ENCODE data around the gene KRTAP22-2.

KRTAP22-2 gene

GRCh38 chr21:30612132-30612531 is 21.9 kb upstream of the KRTAP22-2 start:
- POLR2A ChIA-PET (ENCODE audit: low non-redundant PET) = no interaction called here
- DNase-seq (ENCODE audit: low spot score) = no peak
- CTCF ChIA-PET = interaction anchor here (0.6 kb wide), 1 partner anchor 626 kb away, joined by 3 read pairs; no protein-coding TSS in a partner anchor
- TF ChIP-seq CTCF (conservative IDR thresholded peaks at IDR 0.05; ENCODE audit: low read depth) = no peak
- no peak overlapping the region for H3K27ac ChIP-seq

- DNase-seq (ENCODE audit: low spot score) = no peak
- H3K27ac ChIP-seq = no peak overlapping the region
- no peak for TF ChIP-seq CTCF (conservative IDR thresholded peaks at IDR 0.05; ENCODE audit: low read depth)
- CTCF ChIA-PET = interaction anchor here (0.7 kb wide), 1 partner anchor 381 kb away, joined by 4 read pairs; no protein-coding TSS in a partner anchor
- POLR2A ChIA-PET (ENCODE audit: low non-redundant PET) = no interaction called here
These were observed 15.8 kb upstream of the KRTAP22-2 start for GRCh38 chr21:30605968-30606367.

GRCh38 chr21:30600787-30601186 is 10.6 kb upstream of the KRTAP22-2 start, which contains the start of gene KRTAP22-1:
Gene KRTAP22-1, plus strand, starts transcription at chr21:30601087.
- ChIA-PET CTCF (interaction anchor here (0.8 kb wide), 1 partner anchor 43 kb away, joined by 3 read pairs; no protein-coding TSS in a partner anchor), POLR2A (ENCODE audit: low non-redundant PET) (no interaction called here)
- H3K27ac ChIP-seq = no peak within 1 kb of the TSS
- no peak for TF ChIP-seq CTCF (conservative IDR thresholded peaks at IDR 0.05; ENCODE audit: low read depth)
- DNase-seq (ENCODE audit: low spot score) = no peak

- POLR2A ChIA-PET (ENCODE audit: low non-redundant PET) = no interaction called here
- no peak for TF ChIP-seq CTCF (conservative IDR thresholded peaks at IDR 0.05; ENCODE audit: low read depth)
- H3K27ac ChIP-seq = no peak within 1 kb of the TSS
- DNase-seq (ENCODE audit: low spot score) = no peak
- CTCF ChIA-PET = no interaction called here
These were observed 8.6 kb upstream of the KRTAP22-2 start, which contains the start of gene KRTAP6-2 for GRCh38 chr21:30598802-30599201. Gene KRTAP6-2, minus strand, starts transcription at chr21:30598902. Its CDS starts 28 bp downstream, at chr21:30598874.

GRCh38 chr21:30592140-30592539 is 1.9 kb upstream of the KRTAP22-2 start, which contains the start of gene KRTAP6-3:
Gene KRTAP6-3, plus strand, starts transcription at chr21:30592440. Its CDS starts 6 bp downstream, at chr21:30592446.
- ChIA-PET POLR2A (ENCODE audit: low non-redundant PET) (no interaction called here), CTCF (no interaction called here)
- TF ChIP-seq CTCF (conservative IDR thresholded peaks at IDR 0.05; ENCODE audit: low read depth) = no peak

GRCh38 chr21:30582870-30583269 is 7.3 kb downstream of the KRTAP22-2 start:
- no peak for DNase-seq (ENCODE audit: low spot score)
- ChIA-PET CTCF (no interaction called here), POLR2A (ENCODE audit: low non-redundant PET) (no interaction called here)
- no peak for TF ChIP-seq CTCF (conservative IDR thresholded peaks at IDR 0.05; ENCODE audit: low read depth)
- H3K27ac ChIP-seq = no peak overlapping the region

More at GRCh38 chr21:30592140-30592539, 1.9 kb upstream of the KRTAP22-2 start, which contains the start of gene KRTAP6-3:
- H3K27ac ChIP-seq = no peak within 1 kb of the TSS
- no peak for DNase-seq (ENCODE audit: low spot score)
